Sigmoid colon (tissue), 7 donors: Measurements from ENCODE around the gene ATOH7. TPM values are rescaled to one million over a fixed set of nuclear protein-coding genes. Genes with fewer than 3 reads are reported as not detected.

ENCODE experiments used
- DNase-seq: peaks from one replicate; pipeline ENCODE4 v3.0.0-alpha.2; 2019
- H3K27ac ChIP-seq, 4 donors: fragments of 200-600 bp; sonication (generic); one replicate each; pipeline ENCODE4 v1.5.1; 2016 to 2019; ENCODE audit warnings: mild to moderate bottlenecking in 1 of 4
- H3K27me3 ChIP-seq, 3 donors: fragments of 200-600 bp; sonication (generic); one replicate each; pipeline ENCODE4 v1.5.1; 2019; ENCODE audit warnings: mild to moderate bottlenecking in 1 of 3
- H3K36me3 ChIP-seq, 4 donors: fragments of 200-600 bp; sonication (generic); one replicate each; pipeline ENCODE4 v1.5.1; 2016 to 2019
- H3K4me1 ChIP-seq, 4 donors: fragments of 200-600 bp; sonication (generic); one replicate each; pipeline ENCODE4 v1.5.1; 2017 to 2019
- H3K4me3 ChIP-seq, 4 donors: fragments of 200-600 bp; sonication (generic); one replicate each; pipeline ENCODE4 v1.5.1; 2017 to 2019; ENCODE audit warnings: mild to moderate bottlenecking in 2 of 4, moderate library complexity in 1 of 4
- H3K9me3 ChIP-seq, 4 donors: fragments of 200-600 bp in 3 of 4; sonication (generic) in 3 of 4; one replicate each; pipeline versions ENCODE4 v1.5.1 to v1.6.1; 2013 to 2019
- EP300 ChIP-seq, 4 donors: sonication (generic); formaldehyde crosslinking; IDR thresholded peaks; one replicate each; pipeline ENCODE4 v1.6.1; 2017; ENCODE audit warnings: antibody characterized with exemption in 4 of 4
- POLR2A ChIP-seq, 2 donors: fragments of 450-650 bp; IDR thresholded peaks; one replicate each; pipeline ENCODE4 v1.6.1; 2016; ENCODE audit warnings: antibody characterized with exemption in 2 of 2, mild to moderate bottlenecking in 2 of 2, moderate library complexity in 2 of 2
- POLR2AphosphoS5 ChIP-seq, 4 donors: sonication (generic); formaldehyde crosslinking; IDR thresholded peaks; one replicate each; pipeline ENCODE4 v1.6.1; 2017; ENCODE audit warnings: antibody characterized with exemption in 4 of 4
- whole genome bisulfite sequencing, 2 donors: extraction: QIAGEN DNeasy Blood & Tissue Kit; methylation state at CpG; one replicate each; pipeline ENCODE4 v1.1.7; 2013; 5-methylcytosine and 5-hydroxymethylcytosine counted together
- intact Hi-C: fragments of 100-400 bp; cut with DNase I; formaldehyde crosslinking; loops from one replicate; pipeline ENCODE4 v1.15.1; 2023
- polyA plus RNA-seq, 3 donors: library from polyadenylated mRNA; stranded (reverse); fragments of 200-250 nt; gene quantifications; one replicate each; pipeline ENCODE4 v1.2.3, GENCODE V29; 2013
- total RNA-seq, 4 donors: library from RNA; depleted of rRNA; stranded (reverse); fragments of >200 nt; gene quantifications; one replicate each; pipeline ENCODE4 v1.1.0, GENCODE V29; 2016
- TF ChIP-seq, protein P1 (sequence below), 4 experiments: fragments of 450-650 bp in 3 of 4; fragments of 200-600 bp in 1 of 4; IDR thresholded peaks; one replicate each; pipeline ENCODE4 v1.5.1; 2016 to 2019; ENCODE audit warnings: antibody characterized with exemption in 4 of 4, mild to moderate bottlenecking in 3 of 4, moderate library complexity in 2 of 4
- donor health status: healthy with polysubstance abuse.
- donor health status: Bipolar disorder and iron deficiency.
- donor health status: healthy.

ATOH7 gene
- total and polyA plus RNA-seq, 7 donors: 0.15 to 0.71 (median 0.60) TPM; not detected in 4

DNA sequence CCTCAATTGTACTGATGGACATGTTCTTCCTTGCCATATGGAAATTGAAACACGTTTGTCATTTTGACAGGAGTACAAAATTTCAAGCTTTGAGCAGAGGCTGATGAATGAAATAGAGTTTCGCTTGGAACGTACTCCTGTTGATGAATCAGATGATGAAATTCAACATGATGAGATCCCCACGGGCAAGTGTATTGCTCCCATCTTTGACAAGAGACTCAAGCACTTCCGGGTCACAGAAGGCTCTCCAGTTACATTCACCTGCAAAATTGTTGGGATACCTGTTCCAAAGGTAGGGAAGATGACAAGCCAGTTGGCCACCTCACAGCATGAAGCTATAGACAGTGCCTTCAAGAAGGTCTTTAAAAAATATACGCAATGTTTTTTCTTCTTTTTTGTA lies 43.1 kb downstream of the ATOH7 start:
- DNase-seq: no peak
- intact Hi-C loops: no loop called here
- no peaks in the 10 kb centered on the region for H3K9me3 ChIP-seq
- H3K4me1 ChIP-seq: no peaks in the 10 kb centered on the region
- 94 to 95% methylated on average over 6 of the region's 6 CpGs for WGBS, 2 donors
- H3K27me3 ChIP-seq: peaks cover 0 to 13% (median 0%) of the 10 kb centered on the region in 3 donors
- no peak overlapping the region for H3K4me3 ChIP-seq
- TF ChIP-seq, protein P1, sequence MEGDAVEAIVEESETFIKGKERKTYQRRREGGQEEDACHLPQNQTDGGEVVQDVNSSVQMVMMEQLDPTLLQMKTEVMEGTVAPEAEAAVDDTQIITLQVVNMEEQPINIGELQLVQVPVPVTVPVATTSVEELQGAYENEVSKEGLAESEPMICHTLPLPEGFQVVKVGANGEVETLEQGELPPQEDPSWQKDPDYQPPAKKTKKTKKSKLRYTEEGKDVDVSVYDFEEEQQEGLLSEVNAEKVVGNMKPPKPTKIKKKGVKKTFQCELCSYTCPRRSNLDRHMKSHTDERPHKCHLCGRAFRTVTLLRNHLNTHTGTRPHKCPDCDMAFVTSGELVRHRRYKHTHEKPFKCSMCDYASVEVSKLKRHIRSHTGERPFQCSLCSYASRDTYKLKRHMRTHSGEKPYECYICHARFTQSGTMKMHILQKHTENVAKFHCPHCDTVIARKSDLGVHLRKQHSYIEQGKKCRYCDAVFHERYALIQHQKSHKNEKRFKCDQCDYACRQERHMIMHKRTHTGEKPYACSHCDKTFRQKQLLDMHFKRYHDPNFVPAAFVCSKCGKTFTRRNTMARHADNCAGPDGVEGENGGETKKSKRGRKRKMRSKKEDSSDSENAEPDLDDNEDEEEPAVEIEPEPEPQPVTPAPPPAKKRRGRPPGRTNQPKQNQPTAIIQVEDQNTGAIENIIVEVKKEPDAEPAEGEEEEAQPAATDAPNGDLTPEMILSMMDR (IDR thresholded peaks at IDR 0.05): no peak
- TF ChIP-seq POLR2A (IDR thresholded peaks at IDR 0.05): no peak
- no peak for TF ChIP-seq EP300 (IDR thresholded peaks at IDR 0.05)
- TF ChIP-seq POLR2AphosphoS5 (IDR thresholded peaks at IDR 0.05): no peak
- no peaks in the 10 kb centered on the region for H3K36me3 ChIP-seq
- H3K27ac ChIP-seq: no peak overlapping the region

DNA sequence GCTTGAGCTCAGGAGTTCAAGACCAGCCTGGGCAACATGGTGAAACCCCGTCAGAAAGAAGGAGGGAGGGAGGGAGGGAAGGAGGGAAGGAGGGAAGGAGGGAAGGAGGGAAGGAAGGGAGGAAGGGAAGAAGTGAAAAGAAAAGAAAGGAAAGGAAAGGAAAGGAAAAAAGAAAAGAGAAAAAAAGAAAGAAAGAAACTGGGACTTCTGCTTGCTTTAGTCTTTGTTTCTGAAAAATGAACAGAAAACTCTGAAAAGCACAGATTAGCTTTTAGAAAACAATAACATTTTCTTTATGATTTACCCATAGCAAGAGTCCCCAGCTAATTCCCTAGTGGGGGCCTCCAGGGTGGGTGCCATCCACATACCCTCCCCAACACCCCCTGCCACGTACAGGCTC lies 46.8 kb downstream of the ATOH7 start:
- 69 to 75% methylated on average over 2 of the region's 2 CpGs for WGBS, 2 donors
- no peak for DNase-seq
- Histone ChIP-seq H3K36me3 (no peaks in the 10 kb centered on the region), H3K4me3 (no peak overlapping the region), H3K27ac (no peak overlapping the region), H3K9me3 (no peaks in the 10 kb centered on the region), H3K4me1 (no peaks in the 10 kb centered on the region), H3K27me3 (peaks cover 0 to 13% (median 0%) of the 10 kb centered on the region in 3 donors)
- intact Hi-C loops: no loop called here
- TF ChIP-seq POLR2A (IDR thresholded peaks at IDR 0.05) (no peak), POLR2AphosphoS5 (IDR thresholded peaks at IDR 0.05) (no peak)
- TF ChIP-seq, protein P1 (IDR thresholded peaks at IDR 0.05): no peak

DNA sequence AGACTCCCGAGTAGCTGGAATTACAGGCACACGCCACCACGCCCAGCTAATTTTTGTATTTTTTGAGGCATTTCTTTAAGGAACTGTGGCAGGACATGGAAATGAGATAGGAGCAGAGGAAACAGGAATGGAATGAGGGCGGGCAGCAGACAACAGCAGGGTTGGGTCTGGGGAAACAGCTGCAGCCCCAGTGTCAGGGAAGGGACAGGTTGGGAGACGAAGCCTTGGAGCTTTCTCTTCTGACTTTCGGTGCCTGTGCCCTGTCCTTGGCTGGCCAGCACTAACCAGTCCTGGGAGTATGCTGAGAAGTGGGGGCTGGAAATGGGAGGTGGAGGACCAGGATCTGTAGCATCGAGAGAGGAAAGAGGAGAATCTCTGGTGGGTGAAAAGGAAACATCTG lies 47.4 kb downstream of the ATOH7 start:
- H3K27me3 ChIP-seq: peaks cover 0 to 13% (median 0%) of the 10 kb centered on the region in 3 donors
- no peaks in the 10 kb centered on the region for H3K4me1 ChIP-seq
- no peak overlapping the region for H3K27ac ChIP-seq
- DNase-seq: no peak
- no peaks in the 10 kb centered on the region for H3K9me3 ChIP-seq
- 67 to 77% methylated on average over 7 of the region's 7 CpGs for WGBS, 2 donors
- intact Hi-C loops: no loop called here
- TF ChIP-seq POLR2A (IDR thresholded peaks at IDR 0.05): no peak
- TF ChIP-seq, protein P1 (IDR thresholded peaks at IDR 0.05): no peak
- TF ChIP-seq POLR2AphosphoS5 (IDR thresholded peaks at IDR 0.05): no peak
- TF ChIP-seq EP300 (IDR thresholded peaks at IDR 0.05): no peak
- H3K36me3 ChIP-seq: no peaks in the 10 kb centered on the region
- no peak overlapping the region for H3K4me3 ChIP-seq

Other genes starting within 250 kb of the ATOH7 start
- gene HERC4, start 156.8 kb downstream of the ATOH7 start, total RNA-seq: 10 to 100 TPM; 49.2 to 54.3 (median 52.0) TPM
- 10 to 100 TPM; 15.0 to 24.2 (median 21.5) TPM for gene HERC4, start 156.8 kb downstream of the ATOH7 start, polyA plus RNA-seq
- gene MYPN, start 122.6 kb downstream of the ATOH7 start, total RNA-seq: not detected
- 1 to 10 TPM in 1 of 3 donors, under 1 TPM in 2; 0.23 to 1.6 (median 0.60) TPM for gene MYPN, start 122.6 kb downstream of the ATOH7 start, polyA plus RNA-seq
- gene HNRNPH3, start 100.0 kb upstream of the ATOH7 start, total RNA-seq: 10 to 100 TPM; 50.7 to 68.3 (median 57.4) TPM
- gene HNRNPH3, start 100.0 kb upstream of the ATOH7 start, polyA plus RNA-seq: 100 to 1,000 TPM in 2 of 3 donors, 10 to 100 TPM in 1; 95.3 to 148 (median 117) TPM
- gene PBLD, start 100.8 kb upstream of the ATOH7 start, total RNA-seq: 10 to 100 TPM in 1 of 4 donors, 1 to 10 TPM in 3; 4.6 to 10.7 (median 7.0) TPM
- 10 to 100 TPM; 19.4 to 83.7 (median 61.9) TPM for gene PBLD, start 100.8 kb upstream of the ATOH7 start, polyA plus RNA-seq
- 10 to 100 TPM; 19.3 to 34.9 (median 26.7) TPM for gene RUFY2, start 175.2 kb upstream of the ATOH7 start, total RNA-seq
- 1 to 10 TPM; 5.8 to 6.0 (median 5.9) TPM for gene RUFY2, start 175.2 kb upstream of the ATOH7 start, polyA plus RNA-seq
- 1 to 10 TPM; 1.7 to 6.4 (median 2.6) TPM for gene DNA2, start 239.9 kb upstream of the ATOH7 start, total RNA-seq
- gene DNA2, start 239.9 kb upstream of the ATOH7 start, polyA plus RNA-seq: 1 to 10 TPM in 1 of 3 donors, under 1 TPM in 2; under 0.01 to 3.0 (median 0.69) TPM